GM12874 (cell line): Measurements from ENCODE around the gene SH3BP1.

Source experiments
- CTCF ChIP-seq: IDR thresholded peaks from 2 replicates; pipeline ENCODE4 v1.5.1; 2011; ENCODE audit warnings: low read depth, mild to moderate bottlenecking, control low read depth, low read length, moderate library complexity; ENCODE audit not compliant: insufficient read depth

SH3BP1 gene

DNA sequence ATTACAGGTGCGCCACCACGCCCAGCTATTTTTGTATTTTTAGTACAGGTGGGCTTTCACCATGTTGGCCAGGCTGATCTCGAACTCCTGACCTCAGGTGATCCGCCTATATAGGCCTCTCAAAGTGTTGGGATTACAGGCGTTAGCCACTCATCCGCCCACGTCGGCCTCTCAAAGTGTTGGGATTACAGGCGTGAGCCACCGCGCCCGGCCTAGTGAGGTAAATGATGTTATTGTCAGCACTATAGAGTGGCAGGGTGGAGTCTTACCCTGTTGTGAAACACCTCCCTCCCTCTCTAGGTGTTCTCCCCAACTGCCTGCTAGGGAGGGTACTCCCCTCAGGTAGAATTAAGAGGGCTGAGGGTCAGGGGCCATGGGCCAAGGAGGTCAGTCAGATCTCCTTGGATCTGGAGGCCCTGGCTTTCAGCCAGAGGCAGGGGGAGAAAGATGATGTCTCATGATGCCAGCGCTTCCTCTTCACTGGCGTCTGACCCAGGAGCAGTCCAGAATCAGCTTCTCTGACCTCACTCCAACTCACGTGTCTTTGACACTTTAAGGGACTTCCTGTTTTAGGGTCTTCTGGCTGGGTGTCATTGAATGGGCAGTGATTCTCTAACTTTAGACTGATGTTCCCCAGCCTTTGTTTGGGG, 28.9 kb upstream of the SH3BP1 start:
- no peak for TF ChIP-seq CTCF

DNA sequence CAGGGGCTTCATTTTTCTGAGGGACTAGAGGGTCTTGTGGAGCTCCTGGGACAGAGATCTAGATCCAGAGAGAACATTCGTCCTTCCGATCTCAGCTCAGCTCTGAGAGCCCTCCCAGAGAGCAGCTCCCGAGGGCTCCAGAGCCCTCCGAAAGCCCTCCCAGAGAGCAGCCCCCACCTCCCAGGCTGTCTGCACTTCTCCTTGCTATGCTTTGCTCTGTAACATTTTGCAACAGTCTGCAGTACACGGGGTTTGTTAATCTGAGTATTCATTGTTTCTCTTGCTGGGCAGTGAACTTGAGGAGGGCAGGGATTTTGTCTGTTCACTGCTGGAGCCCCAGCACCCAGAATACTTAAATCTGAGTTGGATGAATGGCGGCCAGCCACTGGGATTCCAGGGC, 28.3 kb upstream of the SH3BP1 start:
- TF ChIP-seq CTCF = no peak

- TF ChIP-seq CTCF = no peak
Measured at GRCh38 chr22:37616201-37617083, 23.0 kb upstream of the SH3BP1 start.

GRCh38 chr22:37617431-37617830, 22.0 kb upstream of the SH3BP1 start:
- TF ChIP-seq CTCF = no peak

DNA sequence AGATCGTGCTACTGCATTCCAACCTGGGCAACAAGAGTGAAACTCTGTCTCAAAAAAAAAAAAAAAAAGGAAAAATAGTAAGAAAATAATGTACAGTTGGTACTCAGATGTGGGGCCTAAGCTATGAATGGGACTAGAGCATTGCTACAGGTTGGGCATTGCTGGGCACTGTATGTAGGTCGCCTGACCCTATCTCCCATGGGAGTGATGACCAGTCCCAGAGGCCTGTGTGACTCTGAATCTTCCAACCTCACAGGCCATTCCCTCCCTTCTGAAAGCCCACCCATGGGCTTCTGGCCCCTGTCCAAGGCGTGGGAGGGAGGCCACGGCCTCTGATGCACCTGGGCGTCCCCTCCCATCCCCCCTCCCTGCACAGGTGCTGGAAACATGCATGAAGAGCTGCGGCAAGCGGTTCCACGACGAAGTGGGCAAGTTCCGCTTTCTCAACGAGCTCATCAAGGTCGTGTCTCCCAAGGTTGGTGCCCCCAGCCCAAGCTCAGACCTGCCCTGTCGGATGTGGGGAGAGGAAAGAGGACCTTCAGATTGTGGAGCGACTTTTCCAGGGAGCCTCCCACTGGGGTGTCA, 21.3 kb upstream of the SH3BP1 start:
- TF ChIP-seq CTCF = no peak

DNA sequence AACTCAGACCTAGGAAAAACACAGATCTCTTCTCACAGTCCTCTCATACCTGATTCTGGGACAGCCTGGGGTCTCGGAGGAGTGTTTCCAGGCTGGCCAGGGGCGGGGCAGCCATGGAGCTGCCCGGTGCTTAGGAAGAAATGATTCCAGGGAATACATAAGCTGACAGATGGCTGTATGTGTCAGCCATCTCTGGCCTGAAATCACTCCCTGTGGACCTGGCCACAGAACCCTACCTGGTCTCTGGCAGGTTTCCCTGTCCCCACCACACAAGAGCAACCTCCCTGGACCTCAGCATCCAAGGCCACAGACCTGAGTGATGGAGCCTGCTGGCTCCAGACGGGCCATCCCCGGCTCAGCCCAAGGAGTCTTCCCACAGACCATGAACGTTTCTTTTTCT, 20.8 kb upstream of the SH3BP1 start:
- no peak for TF ChIP-seq CTCF

- TF ChIP-seq CTCF = no peak
Measured at GRCh38 chr22:37619991-37620390, 19.5 kb upstream of the SH3BP1 start.
